Effector CD4-positive, alpha-beta T cell (primary cell): Measurements from ENCODE around the gene ERC2.
"Not testable (repeated sequence)": the region's sequence is repeated elsewhere in the genome, so short reads cannot be mapped to it uniquely, and the experiment has no call there.

Source experiments
- DNase-seq: peaks from one replicate; pipeline ENCODE4 v3.0.0-alpha.2; 2020

Gene ERC2

GRCh38 chr3:56053727-56054126 is 414.5 kb downstream of the ERC2 start:
- no peak for DNase-seq

GRCh38 chr3:56052188-56052587 is 416.1 kb downstream of the ERC2 start:
- DNase-seq = no peak

- no peak for DNase-seq
These were observed 417.2 kb downstream of the ERC2 start for GRCh38 chr3:56051052-56051451.

GRCh38 chr3:56048946-56049345 is 419.3 kb downstream of the ERC2 start:
- no peak for DNase-seq

- DNase-seq = no peak
These were observed 419.9 kb downstream of the ERC2 start for GRCh38 chr3:56048331-56048730.

DNA sequence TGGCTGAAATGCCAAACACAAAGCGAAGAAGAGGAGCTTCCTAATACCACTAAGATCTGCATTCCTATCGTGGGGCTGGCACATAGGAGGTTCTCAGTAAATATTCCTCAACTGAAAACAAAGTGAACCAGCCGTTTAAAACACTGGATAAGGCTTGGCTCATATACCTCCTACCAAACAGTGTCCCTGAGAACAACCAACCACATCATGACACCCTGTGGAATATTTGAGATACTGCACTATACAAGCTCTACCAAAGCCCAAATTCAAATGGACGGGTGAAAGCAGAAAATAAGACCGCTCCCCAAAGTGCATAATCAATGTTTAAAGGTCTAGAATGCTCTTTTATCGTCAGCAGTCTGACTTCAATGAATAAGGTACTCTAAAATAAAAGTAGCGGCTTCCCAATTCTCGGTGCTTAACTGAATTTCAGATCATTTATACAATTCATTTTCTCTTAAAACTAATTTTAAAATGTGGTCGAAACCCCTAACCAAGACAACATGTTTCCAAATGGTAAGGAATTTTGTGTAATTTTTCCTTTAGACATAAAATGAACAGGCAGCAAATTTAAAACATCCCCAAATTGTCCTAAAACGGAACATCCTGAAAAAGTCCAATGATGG is 425.8 kb downstream of the ERC2 start:
- DNase-seq = no peak

DNA sequence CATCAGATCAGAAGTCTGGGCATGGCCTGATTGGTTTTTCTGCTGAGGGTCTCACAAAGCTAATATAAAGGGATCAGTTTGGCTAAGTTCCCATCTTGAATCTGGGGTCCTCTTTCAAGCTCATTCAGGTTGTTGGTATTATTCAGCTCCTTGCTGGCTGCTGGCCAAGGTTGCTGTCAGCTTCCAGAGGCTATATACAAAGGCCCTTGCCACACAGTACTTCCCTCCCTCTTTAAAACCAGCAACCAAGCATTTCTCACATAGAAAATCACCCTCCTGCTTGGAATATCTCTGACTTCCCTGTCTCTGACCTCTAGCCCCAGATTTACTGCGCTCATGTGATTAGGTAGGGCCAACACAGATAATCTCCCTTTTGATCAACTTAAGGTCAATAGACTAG is 442.9 kb downstream of the ERC2 start:
- DNase-seq = no peak

DNA sequence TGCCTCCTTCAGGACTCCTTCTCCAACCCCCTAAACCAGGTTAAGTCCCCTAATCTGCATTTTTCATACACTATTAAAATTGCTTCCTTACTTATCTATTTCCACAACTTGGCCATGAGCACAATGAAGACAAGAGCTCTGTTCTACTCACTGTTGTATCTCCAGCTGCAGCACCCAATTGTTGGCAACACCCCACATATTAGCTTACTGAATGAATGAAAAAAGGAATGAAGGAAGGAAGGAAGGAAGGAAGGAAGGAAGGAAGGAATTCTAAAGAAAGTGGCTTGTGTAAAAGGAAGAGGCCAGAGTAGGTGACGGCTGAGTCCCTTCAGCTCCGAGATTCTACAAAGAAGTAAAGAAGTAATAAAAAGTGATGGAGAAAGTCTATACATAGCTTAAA is 444.7 kb downstream of the ERC2 start:
- no peak for DNase-seq

DNA sequence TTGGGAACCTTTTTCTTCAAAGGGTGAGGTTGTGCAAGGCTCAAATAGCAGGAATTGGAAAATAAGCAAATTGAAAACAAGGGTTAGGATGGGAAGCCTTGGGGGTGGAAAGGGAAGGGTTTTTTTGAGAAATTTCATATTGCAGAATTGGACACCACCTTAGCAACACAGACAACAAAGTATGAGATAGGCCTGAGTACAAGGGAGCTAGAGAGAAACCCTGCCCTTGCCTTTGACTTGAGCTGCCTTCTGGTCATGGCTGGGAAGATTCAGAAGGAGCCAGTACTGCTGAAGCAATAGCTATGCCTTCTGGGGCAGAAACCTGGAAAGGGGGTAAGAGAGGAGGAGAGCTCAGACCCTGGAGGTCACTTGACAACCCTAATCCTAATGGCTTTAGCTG is 445.6 kb downstream of the ERC2 start:
- no peak for DNase-seq

- DNase-seq = no peak
These were observed 448.6 kb downstream of the ERC2 start for GRCh38 chr3:56019490-56020146.

DNA sequence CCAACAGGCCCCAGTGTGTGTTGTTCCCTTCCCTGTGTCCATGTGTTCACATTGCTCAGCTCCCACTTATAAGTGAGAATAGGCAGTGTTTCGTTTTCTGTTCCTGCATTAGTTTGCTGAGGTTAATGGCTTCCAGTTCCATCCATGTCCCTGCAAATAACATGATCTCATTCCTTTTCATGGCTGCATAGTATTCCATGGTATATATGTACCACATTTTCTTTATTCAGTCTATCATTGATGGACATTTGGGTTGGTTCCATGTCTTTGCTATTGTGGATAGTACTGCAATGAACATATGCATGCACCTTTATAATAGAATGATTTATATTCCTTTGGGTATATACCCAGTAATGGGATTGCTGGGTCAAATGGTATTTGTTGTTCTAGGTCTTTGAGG is 452.9 kb downstream of the ERC2 start:
- not testable (repeated sequence) for DNase-seq

DNA sequence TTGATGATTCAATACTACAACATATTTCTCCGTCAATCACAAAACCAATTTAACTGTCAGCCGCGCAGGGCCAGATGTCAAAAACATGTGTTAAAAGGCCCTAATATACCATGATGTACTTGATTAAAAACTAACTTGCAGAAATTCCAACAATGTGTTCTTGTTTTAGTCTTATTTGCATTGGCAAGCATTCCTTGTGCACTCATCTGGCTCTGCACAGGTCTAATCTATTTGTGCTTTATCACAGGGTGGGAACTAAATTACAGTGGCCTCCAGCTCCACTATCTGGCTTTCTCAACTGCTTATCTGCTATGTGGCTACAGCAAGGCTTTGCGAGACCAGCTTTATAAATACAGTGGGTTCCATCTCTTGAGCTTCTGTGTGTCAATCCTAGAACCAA is 455.5 kb downstream of the ERC2 start:
- DNase-seq = no peak

DNA sequence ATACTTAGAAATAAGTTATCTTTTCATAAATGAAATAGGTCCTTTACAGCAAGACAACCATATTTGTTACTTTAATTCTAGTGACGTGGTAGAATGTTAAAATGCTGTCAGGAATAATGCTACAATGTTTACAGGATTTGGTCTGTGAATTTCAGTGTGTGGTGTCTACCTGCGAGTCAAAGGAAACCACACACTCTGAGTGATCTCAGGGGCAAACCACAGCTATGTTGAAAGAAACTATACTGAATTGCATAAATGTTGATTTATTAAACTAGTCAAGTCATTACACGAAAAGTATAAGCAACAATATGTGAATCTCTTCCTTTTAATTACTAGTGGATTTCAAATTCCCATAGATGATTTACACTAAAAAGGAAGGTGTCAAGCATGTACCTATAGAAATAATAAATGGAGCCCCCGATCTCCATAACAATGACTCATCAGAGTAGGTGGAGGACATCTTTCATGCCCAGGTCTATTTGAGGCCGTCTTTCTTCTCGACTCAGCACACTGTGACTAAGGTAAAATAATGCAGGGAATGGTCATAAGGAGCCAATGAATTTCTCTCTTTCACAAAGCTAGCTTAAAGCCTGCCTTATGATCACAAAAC is 463.0 kb downstream of the ERC2 start:
- no peak for DNase-seq

- DNase-seq = no peak
These were observed 465.1 kb downstream of the ERC2 start for GRCh38 chr3:56003129-56003528.

GRCh38 chr3:56001991-56002390 is 466.3 kb downstream of the ERC2 start:
- DNase-seq = no peak

DNA sequence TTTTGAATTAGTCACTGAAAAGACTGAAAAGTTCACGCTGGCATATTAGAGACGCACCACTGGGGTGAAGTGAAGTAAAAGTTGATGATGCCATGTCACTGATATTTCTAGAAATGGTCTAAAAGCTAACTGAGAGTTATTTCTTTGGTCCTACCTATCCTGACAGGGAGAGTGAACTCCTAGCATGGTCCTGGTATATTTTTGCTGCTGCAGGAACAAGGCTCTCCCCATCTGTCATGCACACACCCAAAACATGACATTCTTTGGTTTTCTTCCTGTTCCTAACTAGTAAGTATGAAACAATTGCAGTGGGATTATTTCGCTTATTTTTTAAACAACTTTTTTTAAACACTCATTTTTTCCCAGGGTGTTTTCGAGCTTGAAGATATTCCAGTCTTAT is 466.7 kb downstream of the ERC2 start:
- no peak for DNase-seq

GRCh38 chr3:55989366-55989765 is 478.9 kb downstream of the ERC2 start:
- no peak for DNase-seq

DNA sequence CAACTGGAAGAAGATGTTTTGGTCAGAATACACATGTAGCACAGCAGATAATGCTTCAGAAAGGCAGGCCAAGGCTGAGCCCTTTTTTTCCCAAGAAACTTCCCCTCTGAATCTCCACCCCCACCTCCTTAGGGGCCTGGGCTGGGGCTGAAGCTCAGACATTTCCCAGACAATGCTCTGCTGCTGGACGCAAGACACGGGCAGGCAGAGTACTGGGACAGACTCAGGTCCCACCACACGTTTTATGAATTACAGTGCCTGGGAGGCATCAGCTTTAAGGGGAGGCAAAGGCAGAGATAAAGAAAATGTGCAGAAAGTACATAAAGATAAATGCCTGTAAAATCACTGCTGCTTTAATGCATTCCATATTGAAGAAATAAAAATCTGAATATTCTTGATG is 479.4 kb downstream of the ERC2 start:
- DNase-seq = no peak

- DNase-seq = no peak
These were observed 483.6 kb downstream of the ERC2 start for GRCh38 chr3:55984626-55985025.

- no peak for DNase-seq
These were observed 489.3 kb downstream of the ERC2 start for GRCh38 chr3:55978953-55979352.

- DNase-seq = no peak
These were observed 493.7 kb downstream of the ERC2 start for GRCh38 chr3:55974421-55975165.

GRCh38 chr3:55969634-55970033 is 498.6 kb downstream of the ERC2 start:
- DNase-seq = no peak

- no peak for DNase-seq
These were observed 499.9 kb downstream of the ERC2 start for GRCh38 chr3:55968331-55968730.

- no peak for DNase-seq
These were observed 501.7 kb downstream of the ERC2 start for GRCh38 chr3:55966566-55966965.
